GM19452 (cell line): Measurements from ENCODE around the gene MYO1E.
"Not testable (repeated sequence)": the region's sequence is repeated elsewhere in the genome, so short reads cannot be mapped to it uniquely, and the experiment has no call there.

Source experiments
- ATAC-seq: cut with Tn5 transposase; IDR thresholded peaks from one replicate; pipeline ENCODE4 v1.9.1; 2021; ENCODE audit not compliant: unreplicated experiment

MYO1E gene

GRCh38 chr15:59388670-59389069 lies 16.0 kb upstream of the MYO1E start:
- ATAC-seq, result no peak

- ATAC-seq, result not testable (repeated sequence)
Measured at GRCh38 chr15:59387196-59387878, 14.7 kb upstream of the MYO1E start.

- no peak for ATAC-seq
Measured at GRCh38 chr15:59385171-59385570, 12.5 kb upstream of the MYO1E start.

- no peak for ATAC-seq
Measured at GRCh38 chr15:59384507-59384906, 11.8 kb upstream of the MYO1E start.

- ATAC-seq, result no peak
Measured at GRCh38 chr15:59380902-59381610, 8.4 kb upstream of the MYO1E start.

- no peak for ATAC-seq
Measured at GRCh38 chr15:59379531-59379930, 6.9 kb upstream of the MYO1E start.

GRCh38 chr15:59378855-59379254 lies 6.2 kb upstream of the MYO1E start:
- no peak for ATAC-seq

GRCh38 chr15:59377924-59378323 lies 5.3 kb upstream of the MYO1E start:
- ATAC-seq, result no peak

- ATAC-seq, result no peak
Measured at GRCh38 chr15:59376733-59377132, 4.1 kb upstream of the MYO1E start.

GRCh38 chr15:59373215-59373614 lies 544 bp upstream of the MYO1E start:
- no peak for ATAC-seq

- ATAC-seq, result peak; percentile 20
Measured at GRCh38 chr15:59371458-59372351, 966 bp downstream of the MYO1E start.

- no peak for ATAC-seq
Measured at GRCh38 chr15:59369597-59369996, 3.1 kb downstream of the MYO1E start.

GRCh38 chr15:59367022-59367451 lies 5.6 kb downstream of the MYO1E start:
- ATAC-seq, result no peak

- no peak for ATAC-seq
Measured at GRCh38 chr15:59366333-59367021, 6.2 kb downstream of the MYO1E start.

GRCh38 chr15:59364248-59364647 lies 8.4 kb downstream of the MYO1E start:
- ATAC-seq, result no peak

- ATAC-seq, result no peak
Measured at GRCh38 chr15:59362331-59362730, 10.3 kb downstream of the MYO1E start.

- ATAC-seq, result no peak
Measured at GRCh38 chr15:59360896-59361295, 11.8 kb downstream of the MYO1E start.

GRCh38 chr15:59360305-59360704 lies 12.4 kb downstream of the MYO1E start:
- no peak for ATAC-seq

GRCh38 chr15:59355730-59356129 lies 16.9 kb downstream of the MYO1E start:
- no peak for ATAC-seq

- no peak for ATAC-seq
Measured at GRCh38 chr15:59354417-59355031, 18.1 kb downstream of the MYO1E start.

GRCh38 chr15:59353994-59354416 lies 18.7 kb downstream of the MYO1E start:
- ATAC-seq, result no peak
